ENCODE measurements around the gene DNPEP.

The DNPEP gene

DNA sequence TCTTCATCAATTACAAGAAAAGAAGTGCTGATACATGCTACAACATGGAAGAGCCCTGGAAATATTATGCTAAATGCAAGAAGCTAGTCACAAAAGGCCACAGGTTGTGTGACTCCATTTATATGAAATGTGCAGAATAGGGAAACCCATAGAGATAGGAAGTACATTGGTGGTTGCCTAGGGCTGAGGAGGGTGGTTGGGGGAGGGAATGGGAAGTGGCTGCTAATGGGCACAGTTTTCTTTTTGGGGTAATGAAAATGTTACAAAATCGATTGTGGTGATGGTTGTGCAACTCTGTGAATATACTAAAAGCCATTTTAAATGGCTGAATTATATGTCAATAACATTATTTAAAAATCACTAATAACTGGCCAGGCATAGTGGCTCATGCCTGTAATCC, 30.9 kb downstream of the DNPEP start:
- no peak for DNase-seq

DNA sequence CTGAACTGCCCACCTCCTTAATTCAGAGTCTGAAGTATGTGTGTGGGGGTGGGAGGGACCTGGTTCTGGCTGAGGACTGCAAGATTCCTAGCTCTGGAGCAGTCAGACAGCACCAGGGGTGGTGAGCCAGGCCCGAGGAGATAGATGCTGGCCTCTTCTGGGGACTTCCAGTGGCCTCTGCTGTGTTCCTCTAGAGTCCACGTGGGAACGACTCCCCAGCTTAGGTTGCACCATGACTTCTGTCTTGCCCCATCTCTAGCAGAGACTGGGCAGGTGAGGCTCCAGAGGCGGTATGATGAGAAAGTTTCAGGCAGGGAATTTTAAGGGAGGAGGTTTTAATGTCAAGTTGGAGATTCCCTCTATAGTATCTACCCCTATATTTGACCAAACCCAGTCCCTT, 33.1 kb downstream of the DNPEP start:
- no peak for DNase-seq

DNA sequence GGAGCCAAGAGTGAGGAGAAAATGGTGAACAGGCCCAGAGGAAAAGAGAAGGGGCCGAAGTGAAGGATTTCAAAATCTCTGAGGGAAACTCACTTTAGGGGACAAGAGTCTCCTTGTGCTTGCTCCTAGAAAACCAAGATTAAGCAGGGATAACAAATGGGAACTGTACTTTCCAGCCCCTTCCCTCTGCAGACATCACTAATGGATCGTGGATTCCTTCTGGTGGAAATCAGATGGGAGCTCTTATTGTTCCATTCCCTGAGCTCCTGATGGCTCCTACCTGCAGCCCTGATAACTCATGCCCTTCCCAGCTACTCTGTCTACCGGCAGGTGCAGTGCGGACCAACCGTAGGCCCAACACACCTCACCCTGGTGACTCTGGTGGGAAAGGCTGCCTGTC, 34.6 kb downstream of the DNPEP start:
- no peak for DNase-seq

DNA sequence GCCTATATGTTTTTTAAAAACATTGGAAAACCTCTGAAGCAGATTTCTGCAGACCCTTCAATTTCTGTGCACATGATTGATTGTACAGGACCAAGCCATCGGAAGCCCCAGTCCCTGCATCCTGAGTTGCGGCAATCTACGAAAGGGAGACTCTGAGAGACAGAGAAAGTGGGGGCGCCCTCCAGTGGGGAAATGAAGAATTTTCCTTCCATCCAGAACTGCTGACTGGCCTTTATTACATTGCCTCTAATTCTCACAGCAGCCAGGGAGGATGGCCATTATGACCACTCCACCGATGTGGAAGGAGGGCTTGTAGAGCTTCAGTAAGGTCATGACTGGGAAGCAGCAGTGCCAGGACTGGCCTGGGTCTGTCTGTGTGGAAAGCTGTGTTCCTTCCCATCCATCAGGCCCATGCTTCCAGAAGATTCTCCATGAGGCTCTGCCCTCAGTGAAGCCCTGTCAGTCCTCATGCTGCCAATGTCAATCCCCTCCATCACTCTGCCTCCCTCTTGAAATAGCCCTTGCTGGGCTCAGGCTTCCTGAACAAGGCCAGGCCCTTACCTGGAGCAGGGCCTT, 35.2 kb downstream of the DNPEP start:
- peak; percentile 65 for DNase-seq

DNA sequence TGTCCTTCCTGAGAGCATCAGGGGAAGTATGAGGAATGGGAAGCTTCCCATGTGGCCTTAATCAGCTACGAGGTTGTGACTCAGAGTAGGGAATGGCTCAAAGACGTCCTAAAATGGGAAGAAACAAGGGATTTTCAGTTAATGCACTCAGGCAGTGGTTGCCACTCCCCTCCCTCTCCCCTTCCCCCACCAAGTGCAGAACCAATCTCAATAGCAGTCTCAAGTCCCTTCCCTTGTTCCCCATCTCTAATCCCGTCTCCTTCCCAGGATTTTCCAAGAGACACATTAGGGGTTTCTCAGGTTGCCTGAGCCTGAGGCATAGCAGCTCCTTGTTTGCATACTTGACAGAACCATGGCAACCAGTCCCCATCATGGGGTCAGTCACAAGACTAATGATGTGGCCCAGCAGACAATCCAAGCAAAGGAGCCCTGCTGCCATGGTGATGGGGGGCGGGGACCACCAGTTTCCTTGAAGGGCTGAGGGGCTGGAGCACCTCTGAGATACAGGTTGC, 36.9 kb downstream of the DNPEP start:
- DNase-seq: no peak

DNA sequence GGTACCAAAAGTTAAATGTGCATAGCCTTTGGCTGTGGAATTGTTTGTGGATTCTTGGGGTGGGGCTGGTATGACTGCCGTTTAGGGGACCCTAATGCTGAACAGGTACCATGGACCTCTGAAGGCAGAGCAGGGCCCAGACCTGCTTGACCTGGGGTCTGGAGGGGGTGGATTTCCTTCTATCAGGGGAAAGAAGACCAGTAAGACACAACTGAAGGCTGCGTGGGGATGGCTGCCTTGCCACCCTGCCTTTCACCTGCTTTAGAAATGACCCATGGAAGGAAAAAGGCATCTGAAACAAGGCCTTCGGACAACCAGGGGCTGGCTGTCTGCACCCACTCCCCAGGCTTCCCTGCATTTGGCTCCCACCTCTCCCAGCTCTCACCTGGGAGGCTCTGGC, 37.5 kb downstream of the DNPEP start:
- no peak for DNase-seq

DNA sequence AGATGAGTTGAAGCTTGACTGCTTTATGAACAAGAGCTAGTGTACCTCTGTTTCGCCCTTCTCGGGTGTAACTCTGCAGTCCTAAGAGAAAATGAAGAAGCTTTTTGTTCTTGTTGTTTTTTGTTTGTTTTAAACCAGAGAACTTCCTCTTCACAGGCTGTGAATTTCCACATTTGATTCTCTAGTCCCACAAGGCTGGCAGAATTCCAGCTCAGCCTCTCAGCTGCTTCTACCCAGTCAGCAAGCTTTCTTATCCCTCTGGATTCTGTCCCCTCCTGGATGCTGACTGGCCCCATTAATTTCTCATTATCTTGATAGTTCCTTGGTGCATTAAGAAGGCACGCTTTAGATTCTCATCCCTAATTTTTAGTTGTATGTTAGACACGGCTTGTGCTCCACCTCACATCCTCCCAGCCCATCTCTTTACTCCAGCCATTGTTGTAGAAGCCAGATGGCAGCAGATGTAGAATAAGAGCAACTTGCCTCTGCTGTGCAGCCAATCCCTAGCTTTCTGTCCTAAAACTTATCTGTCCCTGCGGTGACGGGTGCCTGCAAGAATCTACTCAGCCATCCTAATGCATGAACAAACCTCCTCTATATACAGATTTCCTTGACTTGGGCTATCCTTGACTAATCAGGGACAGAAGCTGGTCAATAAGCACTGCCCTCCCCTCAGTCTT, 42.8 kb downstream of the DNPEP start:
- DNase-seq: peak; percentile 95

DNA sequence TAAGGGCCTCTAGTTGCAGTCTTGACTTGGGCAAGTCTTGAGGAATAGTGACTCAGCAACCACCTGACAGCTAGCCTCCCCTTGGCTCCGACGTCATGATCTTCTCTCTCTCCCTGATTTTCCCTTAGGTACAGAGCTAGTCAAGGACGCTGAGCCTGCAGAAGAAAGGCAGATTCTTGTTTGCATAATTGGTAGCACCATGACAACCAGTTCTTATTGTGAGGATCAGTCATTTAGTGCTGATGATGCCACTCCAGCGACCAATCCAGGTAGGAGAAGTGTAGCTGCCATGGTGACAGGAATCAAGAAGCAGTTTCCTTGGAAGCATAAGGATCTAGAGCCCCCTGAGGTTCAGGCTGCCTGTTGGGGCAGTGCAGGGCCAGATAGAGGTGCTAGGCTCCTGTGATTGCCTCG, 52.3 kb downstream of the DNPEP start:
- no peak for DNase-seq

DNA sequence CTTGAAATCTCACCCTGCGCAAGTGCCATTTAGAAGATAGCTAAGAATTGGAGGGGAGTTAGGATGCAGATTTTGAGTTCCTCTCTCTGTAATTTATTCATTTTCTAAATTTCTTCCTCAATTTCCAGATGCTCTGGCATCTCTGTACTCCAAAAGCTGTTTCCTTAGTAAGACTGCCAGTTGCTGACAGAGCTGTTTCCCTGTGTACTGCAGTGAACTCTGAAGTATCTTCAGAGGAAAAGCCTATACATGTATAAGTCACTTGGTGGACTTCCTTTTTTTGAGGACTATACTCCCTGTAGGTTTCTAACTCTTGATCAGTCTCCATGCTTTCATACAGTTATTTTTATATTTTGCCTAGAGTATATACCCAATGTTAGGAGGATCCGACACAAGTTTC, 53.6 kb downstream of the DNPEP start:
- no peak for DNase-seq

DNA sequence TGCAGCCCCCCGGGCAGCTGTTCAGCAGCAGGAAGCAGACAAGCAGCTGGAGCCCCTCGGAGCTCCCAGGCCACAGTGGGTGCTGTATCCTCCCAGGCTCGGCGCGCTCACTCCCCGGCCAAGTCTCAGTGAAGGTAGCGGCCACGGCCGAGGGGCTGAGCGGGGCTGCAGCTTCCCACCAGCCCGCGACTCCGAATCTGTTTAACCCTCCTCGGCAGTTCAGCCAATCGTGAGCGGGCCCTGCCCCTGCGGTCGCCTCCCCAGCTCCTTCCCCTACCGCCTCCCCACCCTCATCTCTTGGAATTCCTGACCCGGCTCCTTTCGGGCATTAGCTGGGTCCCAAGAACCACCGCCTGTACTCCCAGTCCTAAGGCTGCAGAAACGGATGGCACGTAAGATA, 55.2 kb downstream of the DNPEP start, which contains the start of gene RESP18:
Gene RESP18 (minus strand): TSS at position 203 of the 400 bp plus-strand sequence.
- no peak for DNase-seq

DNA sequence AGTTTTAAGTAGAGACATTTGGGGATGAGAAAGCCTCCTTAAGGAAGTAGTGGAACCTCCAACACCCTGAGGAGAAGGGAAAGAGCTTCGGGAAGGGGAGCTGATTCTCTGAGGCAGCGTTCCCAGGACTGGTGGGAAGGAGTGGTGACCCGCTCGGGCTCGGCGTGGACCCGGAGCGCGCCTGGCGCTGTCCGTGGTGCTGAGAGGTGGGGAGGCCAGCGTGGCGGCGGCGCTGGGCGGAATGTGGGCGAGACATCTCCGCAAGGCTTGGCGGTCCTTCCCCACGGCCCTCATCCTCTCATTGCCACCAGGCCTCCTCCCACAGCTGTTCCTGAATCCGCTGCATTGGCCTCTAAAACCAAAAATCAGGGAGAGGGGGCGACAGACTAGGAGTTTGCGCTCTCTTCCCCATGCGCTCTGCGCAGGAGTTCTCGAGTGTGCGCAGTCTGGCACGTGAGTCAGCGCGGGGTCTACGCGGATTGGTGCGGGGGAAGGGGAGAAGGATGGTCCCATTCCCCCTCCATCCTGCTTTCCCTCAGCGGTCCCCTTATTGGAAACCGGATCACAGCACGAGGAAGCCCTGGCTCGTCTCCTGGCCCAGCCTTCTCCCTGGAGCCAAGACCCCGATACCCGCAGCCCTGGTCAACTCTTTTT, 56.0 kb downstream of the DNPEP start:
- DNase-seq: no peak

DNA sequence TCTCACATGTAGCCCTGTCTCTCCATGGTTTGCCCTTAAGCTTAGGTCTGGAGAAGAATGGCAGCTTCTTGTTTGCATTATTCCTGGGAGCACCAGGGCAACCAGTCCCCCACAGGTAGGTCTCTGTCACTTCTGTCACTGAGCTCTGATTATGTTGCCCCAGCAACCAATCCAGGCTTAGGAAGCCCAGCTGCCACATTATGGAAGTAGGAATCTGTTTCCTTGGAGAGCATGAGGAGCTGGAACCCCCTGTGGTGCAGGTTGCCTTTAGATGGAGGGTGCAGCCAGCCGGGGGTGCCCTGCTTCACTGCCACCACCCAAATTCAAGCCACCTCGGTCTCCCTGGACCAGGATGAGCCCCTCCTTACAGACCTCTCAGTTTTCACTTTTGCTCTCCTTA, 60.0 kb downstream of the DNPEP start:
- no peak for DNase-seq

DNA sequence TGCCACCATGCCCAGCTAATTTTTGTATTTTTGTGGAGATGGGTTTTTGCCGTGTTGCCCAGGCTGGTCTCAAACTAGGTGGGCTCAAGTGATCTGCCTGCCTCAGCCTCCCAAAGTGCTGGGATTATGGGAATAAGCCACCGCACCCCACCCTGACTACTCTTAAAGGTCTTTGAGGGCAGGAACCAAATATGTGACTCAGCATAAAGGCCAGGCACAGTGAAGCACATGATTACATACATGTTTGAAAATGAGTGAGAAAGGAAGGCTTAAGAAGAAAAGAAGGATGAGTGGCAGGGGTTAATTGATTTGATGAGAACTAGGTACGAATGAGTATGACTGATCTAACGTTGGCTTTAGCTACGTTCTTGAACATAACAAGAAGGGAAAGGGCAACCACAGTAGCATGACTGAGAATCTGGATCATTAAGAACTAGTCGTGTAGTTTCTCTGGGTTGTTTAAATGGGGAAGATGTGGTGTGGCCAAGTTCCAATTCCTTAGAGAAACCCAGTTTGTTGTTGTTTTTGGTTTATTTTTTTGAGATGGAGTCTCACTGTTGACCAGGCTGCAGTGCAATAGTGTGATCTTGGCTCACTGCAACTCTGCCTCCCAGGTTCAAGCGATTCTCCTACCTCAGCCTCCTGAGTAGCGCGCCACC, 61.9 kb downstream of the DNPEP start:
- DNase-seq: no peak

DNA sequence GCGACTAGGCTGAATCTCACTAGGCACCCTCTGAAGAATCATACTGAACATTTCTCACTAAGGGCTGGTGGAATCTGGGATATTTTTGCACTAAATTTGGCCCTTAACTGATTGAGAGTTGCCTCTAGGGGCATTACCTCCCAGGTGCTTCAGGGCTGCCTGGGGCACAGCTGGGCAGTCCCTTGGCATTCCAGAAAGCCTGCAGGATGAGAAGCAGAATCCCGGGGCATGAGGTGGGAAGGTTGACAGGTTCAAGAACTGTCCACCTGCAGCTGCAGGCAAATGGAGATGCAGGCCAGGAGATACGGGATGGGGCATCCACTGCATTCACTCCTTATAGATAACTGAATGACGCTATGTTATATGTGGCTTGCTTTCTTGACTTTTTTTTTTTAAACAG, 62.6 kb downstream of the DNPEP start:
- DNase-seq: no peak

DNA sequence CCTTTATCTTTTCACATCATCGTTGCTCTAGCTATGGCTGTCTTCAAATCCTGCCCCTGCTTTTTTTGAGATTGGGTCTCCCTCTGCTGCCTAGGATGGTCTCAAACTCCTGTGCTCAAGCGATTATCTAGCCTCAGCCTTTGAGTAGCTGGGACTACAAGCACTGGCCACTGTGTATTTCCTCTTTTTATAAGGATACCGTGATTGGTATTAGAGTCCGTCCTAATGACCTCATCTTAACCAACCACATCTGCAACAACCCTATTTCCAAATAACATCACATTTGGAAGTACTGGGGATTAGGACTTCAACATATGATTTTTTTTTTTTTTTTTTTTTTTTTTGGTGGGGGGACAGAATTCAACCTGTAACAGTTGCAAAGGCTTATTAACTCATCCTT, 64.3 kb downstream of the DNPEP start:
- DNase-seq: no peak
